Renal cortical epithelial cell (primary cell): ENCODE data around the gene TMOD2. TPM values are rescaled to one million over a fixed set of nuclear protein-coding genes. Genes with fewer than 3 reads are reported as not detected.

Experiments
- DNase-seq: peaks from one replicate; pipeline ENCODE4 v3.0.0-alpha.2; 2011; ENCODE audit warnings: low read depth
- total RNA-seq: library from RNA; depleted of rRNA; stranded (reverse); fragments of >200 nt; gene quantifications from 2 replicates; pipeline ENCODE4 v1.2.3, GENCODE V29; 2014

The TMOD2 gene
- total RNA-seq, 1 donor from 2014 or later: 3.8 TPM

GRCh38 chr15:51816611-51817010 is 65.2 kb downstream of the TMOD2 start:
- DNase-seq: no peak

- DNase-seq: no peak
Observed at GRCh38 chr15:51818150-51818549, 66.8 kb downstream of the TMOD2 start.

- DNase-seq: no peak
Observed at GRCh38 chr15:51825698-51826097, 74.3 kb downstream of the TMOD2 start.

GRCh38 chr15:51828621-51829375 is 77.4 kb downstream of the TMOD2 start:
- peak; percentile 49 for DNase-seq

GRCh38 chr15:51829376-51830275 is 78.2 kb downstream of the TMOD2 start, which contains the start of gene TMOD3:
Gene TMOD3, plus strand, starts transcription at chr15:51829653. Its CDS starts 33,232 bp downstream, at chr15:51862885.
- DNase-seq: peak; percentile 77

- DNase-seq: peak; percentile 57
Observed at GRCh38 chr15:51830276-51830806, 78.9 kb downstream of the TMOD2 start.

GRCh38 chr15:51833772-51834171 is 82.4 kb downstream of the TMOD2 start:
- DNase-seq: no peak

- peak; percentile 67 for DNase-seq
Observed at GRCh38 chr15:51837792-51838251, 86.4 kb downstream of the TMOD2 start.

GRCh38 chr15:51838270-51838669 is 86.9 kb downstream of the TMOD2 start:
- no peak for DNase-seq

GRCh38 chr15:51840692-51841091 is 89.3 kb downstream of the TMOD2 start:
- no peak for DNase-seq

GRCh38 chr15:51841406-51842040 is 90.1 kb downstream of the TMOD2 start:
- no peak for DNase-seq

- DNase-seq: no peak
Observed at GRCh38 chr15:51842265-51842664, 90.9 kb downstream of the TMOD2 start.

- DNase-seq: peak; percentile 80
Observed at GRCh38 chr15:51842852-51843737, 91.7 kb downstream of the TMOD2 start.

GRCh38 chr15:51844747-51845426 is 93.5 kb downstream of the TMOD2 start:
- DNase-seq: no peak

- no peak for DNase-seq
Observed at GRCh38 chr15:51846066-51846462, 94.7 kb downstream of the TMOD2 start.

- peak; percentile 62 for DNase-seq
Observed at GRCh38 chr15:51846463-51847230, 95.2 kb downstream of the TMOD2 start.

GRCh38 chr15:51848811-51849210 is 97.4 kb downstream of the TMOD2 start:
- DNase-seq: no peak

- DNase-seq: no peak
Observed at GRCh38 chr15:51849860-51850259, 98.5 kb downstream of the TMOD2 start.

GRCh38 chr15:51853998-51854397 is 102.6 kb downstream of the TMOD2 start:
- no peak for DNase-seq
